ENCODE data around the gene CUL1.

DNA sequence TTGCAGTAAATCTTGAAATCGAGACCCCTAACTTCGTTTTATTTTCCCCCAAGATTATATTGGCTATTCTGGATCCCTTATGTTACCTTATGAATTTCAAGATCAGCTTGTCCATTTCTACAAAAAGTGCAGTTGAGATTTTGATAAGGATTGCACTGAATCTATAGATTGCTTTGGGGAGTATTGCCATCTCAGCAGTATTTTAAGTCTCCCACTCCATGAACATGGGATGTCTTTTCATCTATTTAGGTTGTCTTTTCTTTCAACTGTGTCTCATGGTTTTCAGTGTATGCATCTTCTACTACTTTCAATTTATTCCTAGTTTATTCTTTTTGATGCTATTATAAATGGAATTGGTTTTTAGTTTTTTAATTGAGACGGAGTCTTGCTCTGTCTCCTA lies 95.8 kb downstream of the CUL1 start:
- no peak for TF ChIP-seq POLR2A (IDR thresholded peaks at IDR 0.05)
- TF ChIP-seq, protein P1, sequence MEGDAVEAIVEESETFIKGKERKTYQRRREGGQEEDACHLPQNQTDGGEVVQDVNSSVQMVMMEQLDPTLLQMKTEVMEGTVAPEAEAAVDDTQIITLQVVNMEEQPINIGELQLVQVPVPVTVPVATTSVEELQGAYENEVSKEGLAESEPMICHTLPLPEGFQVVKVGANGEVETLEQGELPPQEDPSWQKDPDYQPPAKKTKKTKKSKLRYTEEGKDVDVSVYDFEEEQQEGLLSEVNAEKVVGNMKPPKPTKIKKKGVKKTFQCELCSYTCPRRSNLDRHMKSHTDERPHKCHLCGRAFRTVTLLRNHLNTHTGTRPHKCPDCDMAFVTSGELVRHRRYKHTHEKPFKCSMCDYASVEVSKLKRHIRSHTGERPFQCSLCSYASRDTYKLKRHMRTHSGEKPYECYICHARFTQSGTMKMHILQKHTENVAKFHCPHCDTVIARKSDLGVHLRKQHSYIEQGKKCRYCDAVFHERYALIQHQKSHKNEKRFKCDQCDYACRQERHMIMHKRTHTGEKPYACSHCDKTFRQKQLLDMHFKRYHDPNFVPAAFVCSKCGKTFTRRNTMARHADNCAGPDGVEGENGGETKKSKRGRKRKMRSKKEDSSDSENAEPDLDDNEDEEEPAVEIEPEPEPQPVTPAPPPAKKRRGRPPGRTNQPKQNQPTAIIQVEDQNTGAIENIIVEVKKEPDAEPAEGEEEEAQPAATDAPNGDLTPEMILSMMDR (IDR thresholded peaks at IDR 0.05), result no peak

All from uterus (tissue), 2 donors.